ENCODE results near the gene NEK6.

The NEK6 gene

DNA sequence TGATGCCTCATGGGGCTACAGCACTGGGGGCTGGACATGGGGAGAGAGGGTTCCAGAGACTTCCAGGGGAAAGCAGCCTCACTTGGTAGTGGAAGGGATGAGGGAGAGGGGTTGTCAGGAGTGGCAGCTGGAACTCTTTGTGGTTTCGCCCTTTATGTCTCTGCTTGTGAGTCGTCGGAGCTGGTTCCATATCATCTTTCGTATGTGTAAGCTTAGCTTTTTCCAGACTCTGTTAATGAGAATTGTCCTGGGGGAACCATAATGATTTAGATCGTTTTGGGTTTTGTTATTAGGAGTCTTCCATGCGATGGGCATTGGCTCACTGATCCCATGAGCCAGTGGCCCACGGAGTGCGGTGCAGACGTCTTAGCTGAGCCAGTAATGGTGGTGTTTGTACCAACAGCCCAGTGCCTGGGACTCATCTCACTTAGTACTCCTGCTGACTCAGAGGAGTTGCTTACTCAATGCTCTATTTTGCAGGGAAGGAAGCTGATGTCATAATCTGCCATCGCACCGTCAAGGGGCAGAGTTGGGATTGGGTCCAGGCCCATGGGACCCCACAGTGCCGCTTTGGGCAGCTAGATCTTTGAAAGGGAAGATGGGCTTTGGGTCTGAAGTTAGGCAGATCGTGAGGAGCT is 48.5 kb downstream of the NEK6 start:
- TF ChIP-seq, protein P1, sequence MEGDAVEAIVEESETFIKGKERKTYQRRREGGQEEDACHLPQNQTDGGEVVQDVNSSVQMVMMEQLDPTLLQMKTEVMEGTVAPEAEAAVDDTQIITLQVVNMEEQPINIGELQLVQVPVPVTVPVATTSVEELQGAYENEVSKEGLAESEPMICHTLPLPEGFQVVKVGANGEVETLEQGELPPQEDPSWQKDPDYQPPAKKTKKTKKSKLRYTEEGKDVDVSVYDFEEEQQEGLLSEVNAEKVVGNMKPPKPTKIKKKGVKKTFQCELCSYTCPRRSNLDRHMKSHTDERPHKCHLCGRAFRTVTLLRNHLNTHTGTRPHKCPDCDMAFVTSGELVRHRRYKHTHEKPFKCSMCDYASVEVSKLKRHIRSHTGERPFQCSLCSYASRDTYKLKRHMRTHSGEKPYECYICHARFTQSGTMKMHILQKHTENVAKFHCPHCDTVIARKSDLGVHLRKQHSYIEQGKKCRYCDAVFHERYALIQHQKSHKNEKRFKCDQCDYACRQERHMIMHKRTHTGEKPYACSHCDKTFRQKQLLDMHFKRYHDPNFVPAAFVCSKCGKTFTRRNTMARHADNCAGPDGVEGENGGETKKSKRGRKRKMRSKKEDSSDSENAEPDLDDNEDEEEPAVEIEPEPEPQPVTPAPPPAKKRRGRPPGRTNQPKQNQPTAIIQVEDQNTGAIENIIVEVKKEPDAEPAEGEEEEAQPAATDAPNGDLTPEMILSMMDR (IDR thresholded peaks at IDR 0.05; ENCODE audit: low read length, missing control alignments): no peak
- peak; percentile 88 for DNase-seq (ENCODE audit: low read depth)

DNA sequence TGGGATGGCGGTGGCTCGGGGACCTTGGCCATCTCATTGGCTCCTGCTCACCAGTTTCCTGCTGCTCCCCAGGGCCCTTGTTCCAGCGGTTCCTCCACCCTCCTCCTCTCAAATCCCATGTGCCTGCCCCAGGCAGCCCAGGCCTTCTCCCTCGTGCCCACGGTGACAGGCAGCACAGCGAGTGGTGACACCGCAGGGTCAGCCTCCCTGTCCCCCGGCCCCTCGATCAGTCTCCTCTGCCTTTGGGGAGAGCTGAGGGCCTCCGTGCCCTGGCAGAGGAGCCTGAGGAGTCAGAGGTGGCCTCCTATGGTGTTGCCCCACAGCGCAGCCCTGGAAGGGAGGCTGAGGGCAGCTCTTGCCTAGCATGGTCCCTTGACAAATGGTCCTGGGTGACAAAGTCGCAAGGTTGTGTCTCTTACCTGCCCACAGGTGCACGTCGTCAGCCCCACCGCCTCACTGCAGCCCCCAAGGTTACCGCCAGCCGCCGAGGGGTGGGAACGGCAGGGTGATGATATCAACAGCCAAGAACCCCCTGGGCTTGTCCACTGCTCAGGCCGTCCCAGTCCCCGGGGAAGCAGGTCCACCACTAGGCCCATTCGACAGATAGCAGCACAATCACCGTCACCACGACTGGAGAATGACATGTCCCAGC is 49.8 kb downstream of the NEK6 start:
- TF ChIP-seq, protein P1 (IDR thresholded peaks at IDR 0.05; ENCODE audit: low read length, missing control alignments): no peak
- no peak for DNase-seq (ENCODE audit: low read depth)
- H3K4me3 ChIP-seq (replicated peaks; ENCODE audit: low read depth, low read length): no peak overlapping the region

More for the DNA sequence above, 48.5 kb downstream of the NEK6 start:
- no peak overlapping the region for H3K4me3 ChIP-seq (replicated peaks; ENCODE audit: low read depth, low read length)

DNA sequence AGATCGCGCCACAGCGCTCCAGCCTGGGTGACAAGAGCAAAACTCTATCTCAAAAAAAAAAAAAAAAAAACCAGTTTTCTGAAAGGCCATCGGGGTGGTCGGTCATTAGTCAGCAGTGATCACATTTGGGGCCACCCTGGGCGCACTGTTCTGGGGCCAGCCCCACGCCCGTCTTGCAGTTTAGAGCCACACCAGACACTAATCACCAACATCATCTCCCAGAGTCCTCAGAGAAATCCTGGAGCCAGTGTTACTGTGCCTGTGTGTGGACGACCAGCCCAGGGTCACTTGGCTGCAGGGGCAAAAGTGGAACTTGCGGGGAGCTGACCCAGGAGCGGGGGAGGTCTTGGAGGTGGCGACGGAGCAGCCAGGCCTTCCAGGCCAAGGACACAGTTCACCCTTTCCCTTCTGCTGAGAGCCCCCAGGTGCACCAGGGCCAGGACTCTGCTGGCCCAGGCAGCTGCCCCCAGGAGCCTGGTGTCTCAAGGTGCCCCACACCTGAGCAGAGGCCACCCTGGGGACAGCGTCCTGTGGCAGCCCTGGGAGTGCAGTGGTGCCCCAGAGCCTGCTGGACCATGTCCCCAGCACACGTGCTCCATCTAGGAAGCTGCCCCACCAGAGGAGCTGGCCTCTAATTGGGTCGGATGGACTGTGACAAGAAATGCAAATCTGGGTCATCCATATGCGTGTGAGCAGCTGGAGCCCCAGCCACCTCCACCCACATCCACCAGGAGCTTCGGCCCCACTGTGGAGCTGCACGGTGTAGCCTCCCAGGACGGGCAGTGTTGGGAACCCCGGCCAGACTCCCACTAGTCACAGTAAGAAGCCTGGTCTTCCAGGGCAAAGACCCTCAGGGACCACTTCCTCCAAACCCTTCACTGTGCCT is 51.1 kb downstream of the NEK6 start:
- TF ChIP-seq, protein P1 (IDR thresholded peaks at IDR 0.05; ENCODE audit: low read length, missing control alignments): no peak
- no peak overlapping the region for H3K4me3 ChIP-seq (replicated peaks; ENCODE audit: low read depth, low read length)
- DNase-seq (ENCODE audit: low read depth): no peak

DNA sequence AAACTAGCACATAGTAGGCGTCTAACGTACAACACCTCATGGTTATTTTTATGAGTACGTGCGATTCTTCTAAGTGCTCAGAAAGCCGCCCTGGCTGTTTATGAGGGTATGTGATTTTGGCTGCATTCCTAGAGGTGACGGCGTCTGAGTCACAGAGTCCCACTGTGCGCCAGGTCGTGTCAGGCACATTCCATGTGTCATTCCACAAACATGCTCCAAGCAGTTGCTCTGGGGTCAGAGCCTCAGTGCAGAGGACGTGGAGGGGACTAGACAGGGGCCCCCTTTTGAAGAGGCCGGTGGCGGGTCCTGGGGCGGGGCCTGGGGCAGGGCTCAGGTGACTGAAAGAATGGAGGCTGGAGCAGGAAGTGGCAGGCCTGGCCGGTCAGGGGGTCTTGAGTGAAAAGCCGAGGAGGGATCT is 51.9 kb downstream of the NEK6 start:
- H3K4me3 ChIP-seq (replicated peaks; ENCODE audit: low read depth, low read length): no peak overlapping the region
- TF ChIP-seq, protein P1 (IDR thresholded peaks at IDR 0.05; ENCODE audit: low read length, missing control alignments): no peak
- peak; percentile 95 for DNase-seq (ENCODE audit: low read depth)

DNA sequence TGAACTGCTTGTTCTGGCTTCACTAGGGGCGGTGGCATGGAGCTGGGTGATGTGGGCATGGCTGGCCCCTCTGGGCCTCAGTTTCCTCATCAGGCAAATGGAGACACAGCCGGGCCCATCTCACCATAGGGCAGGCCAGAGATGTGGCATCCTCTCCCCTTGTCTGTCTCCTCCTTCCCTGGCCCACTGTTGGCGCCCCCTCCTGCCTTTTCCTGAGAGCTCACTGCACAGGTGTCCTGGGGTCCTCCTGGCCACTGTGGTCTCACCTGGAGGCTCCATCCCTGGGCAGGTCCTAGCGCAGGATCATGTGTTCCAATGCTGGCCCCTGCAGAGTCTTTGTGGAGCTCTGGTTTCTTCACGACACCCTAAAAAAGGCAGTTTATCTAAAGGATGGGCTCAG is 53.5 kb downstream of the NEK6 start:
- H3K4me3 ChIP-seq (replicated peaks; ENCODE audit: low read depth, low read length): no peak overlapping the region
- TF ChIP-seq, protein P1 (IDR thresholded peaks at IDR 0.05; ENCODE audit: low read length, missing control alignments): no peak
- DNase-seq (ENCODE audit: low read depth): no peak

DNA sequence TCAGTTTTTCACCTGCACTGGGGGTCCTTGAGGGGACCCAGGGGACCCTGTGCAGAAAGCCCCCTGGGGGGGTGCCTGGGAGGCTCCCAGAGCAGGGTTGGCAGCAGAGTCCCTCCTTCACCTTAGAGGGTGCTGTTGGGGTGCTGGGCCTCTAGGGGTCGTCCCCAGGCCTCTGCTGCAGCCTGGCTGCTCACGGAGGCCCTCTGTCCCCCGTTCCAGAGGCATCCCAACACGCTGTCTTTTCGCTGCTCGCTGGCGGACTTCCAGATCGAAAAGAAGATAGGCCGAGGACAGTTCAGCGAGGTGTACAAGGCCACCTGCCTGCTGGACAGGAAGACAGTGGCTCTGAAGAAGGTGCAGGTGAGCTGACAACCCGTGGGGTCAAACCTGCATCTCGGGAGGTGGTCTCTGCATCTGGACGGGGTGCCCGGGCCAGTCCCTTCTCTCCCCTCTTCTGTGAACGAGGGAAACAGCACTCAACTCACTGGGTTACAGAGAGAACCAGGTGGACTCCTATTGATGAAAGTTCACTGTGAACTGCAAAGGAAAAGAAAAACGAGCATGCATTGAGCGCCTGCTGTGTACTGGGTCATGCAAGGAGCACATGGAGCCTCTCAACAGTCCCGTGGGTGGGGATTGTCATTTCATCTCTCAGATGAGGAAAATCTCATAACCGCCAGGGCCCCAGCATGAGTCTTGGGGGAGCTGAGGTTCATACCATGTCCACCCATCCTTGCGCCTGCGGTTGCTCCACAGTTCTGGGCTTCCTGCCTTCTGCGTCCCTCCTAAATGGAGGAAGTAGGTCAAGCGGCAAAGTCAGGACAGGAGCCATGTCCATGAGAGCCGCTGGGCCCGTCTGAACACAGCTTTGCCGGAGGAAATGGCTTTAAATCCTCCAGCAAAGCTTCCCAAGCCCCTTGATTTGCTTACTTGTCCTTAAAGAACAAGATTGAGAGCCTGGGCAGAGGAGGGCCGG is 54.8 kb downstream of the NEK6 start:
- no peak overlapping the region for H3K4me3 ChIP-seq (replicated peaks; ENCODE audit: low read depth, low read length)
- TF ChIP-seq, protein P1 (IDR thresholded peaks at IDR 0.05; ENCODE audit: low read length, missing control alignments): no peak
- DNase-seq (ENCODE audit: low read depth): no peak
